GM12872 (cell line): ENCODE results near the gene TMEM41A.

Source experiments
- CTCF ChIP-seq: IDR thresholded peaks from 3 replicates; pipeline ENCODE4 v1.5.1; 2011; ENCODE audit warnings: low read depth, mild to moderate bottlenecking, low read length, moderate library complexity; ENCODE audit not compliant: insufficient read depth

TMEM41A gene

GRCh38 chr3:185498503-185499396 is at the start of gene TMEM41A:
TSS of gene TMEM41A (minus strand) at chr3:185499035. CDS start at chr3:185498961, 74 bp downstream.
- 0 out of 3 replicates have a peak, but pooled peaks have one; percentile 8 for TF ChIP-seq CTCF

- no peak for TF ChIP-seq CTCF
Measured at GRCh38 chr3:185540695-185541094, 41.9 kb upstream of the TMEM41A start.

GRCh38 chr3:185539934-185540333 is 41.1 kb upstream of the TMEM41A start:
- TF ChIP-seq CTCF: no peak

GRCh38 chr3:185537369-185537970 is 38.6 kb upstream of the TMEM41A start:
- TF ChIP-seq CTCF: no peak

- no peak for TF ChIP-seq CTCF
Measured at GRCh38 chr3:185534511-185534910, 35.7 kb upstream of the TMEM41A start.

- TF ChIP-seq CTCF: no peak
Measured at GRCh38 chr3:185532901-185533300, 34.1 kb upstream of the TMEM41A start.

- TF ChIP-seq CTCF: no peak
Measured at GRCh38 chr3:185530856-185531255, 32.0 kb upstream of the TMEM41A start.
